DMS79 treated with DMSO at 0.1 percent for 48 hours (cell line): ENCODE results near the gene TBX1.
"Not testable (repeated sequence)": the region's sequence is repeated elsewhere in the genome, so short reads cannot be mapped to it uniquely, and the experiment has no call there.

ENCODE experiments used
- DNase-seq: peaks from one replicate; lab custom pipeline; 2025; lab: John Stamatoyannopoulos, UW

The TBX1 gene

DNA sequence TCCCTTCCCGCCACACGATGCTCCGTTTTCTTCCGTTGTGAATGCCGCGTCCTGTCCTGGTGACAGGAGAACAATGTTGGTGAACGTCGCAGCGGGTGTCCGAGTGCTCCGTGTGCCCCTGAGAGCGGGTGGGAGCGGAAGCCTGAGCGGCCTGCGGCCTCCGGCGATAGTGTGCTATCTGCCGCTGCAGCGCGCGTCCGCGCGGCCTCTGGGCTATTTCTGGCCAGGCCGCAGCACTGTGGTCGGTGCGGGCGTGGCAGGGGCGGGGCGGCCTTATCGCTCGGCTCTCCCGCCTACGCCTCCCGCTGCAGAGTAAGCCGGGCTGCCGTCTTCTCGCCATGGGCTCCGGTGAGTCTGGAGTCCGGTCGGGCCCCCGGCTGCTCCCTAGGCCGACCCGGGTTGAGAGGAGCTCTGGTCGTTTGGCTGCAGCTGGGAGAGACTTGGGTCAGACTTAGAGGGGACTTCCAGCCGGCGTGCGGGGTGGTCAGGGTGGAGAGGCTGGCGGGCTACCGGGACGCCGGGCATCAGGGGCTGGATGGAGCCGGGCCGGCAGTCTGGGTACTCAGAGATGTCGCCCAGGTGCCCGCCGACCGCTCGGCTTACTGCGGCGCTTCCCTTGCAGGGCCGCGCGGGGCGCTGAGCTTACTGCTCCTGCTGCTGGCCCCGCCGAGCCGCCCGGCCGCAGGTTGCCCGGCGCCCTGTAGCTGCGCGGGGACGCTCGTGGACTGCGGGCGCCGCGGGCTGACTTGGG lies 37.2 kb upstream of the TBX1 start, which contains the start of gene GP1BB:
Gene GP1BB (plus strand): TSS at position 308 of the 751 bp plus-strand sequence. CDS start 31 bp downstream, at position 339.
- DNase-seq: no peak

DNA sequence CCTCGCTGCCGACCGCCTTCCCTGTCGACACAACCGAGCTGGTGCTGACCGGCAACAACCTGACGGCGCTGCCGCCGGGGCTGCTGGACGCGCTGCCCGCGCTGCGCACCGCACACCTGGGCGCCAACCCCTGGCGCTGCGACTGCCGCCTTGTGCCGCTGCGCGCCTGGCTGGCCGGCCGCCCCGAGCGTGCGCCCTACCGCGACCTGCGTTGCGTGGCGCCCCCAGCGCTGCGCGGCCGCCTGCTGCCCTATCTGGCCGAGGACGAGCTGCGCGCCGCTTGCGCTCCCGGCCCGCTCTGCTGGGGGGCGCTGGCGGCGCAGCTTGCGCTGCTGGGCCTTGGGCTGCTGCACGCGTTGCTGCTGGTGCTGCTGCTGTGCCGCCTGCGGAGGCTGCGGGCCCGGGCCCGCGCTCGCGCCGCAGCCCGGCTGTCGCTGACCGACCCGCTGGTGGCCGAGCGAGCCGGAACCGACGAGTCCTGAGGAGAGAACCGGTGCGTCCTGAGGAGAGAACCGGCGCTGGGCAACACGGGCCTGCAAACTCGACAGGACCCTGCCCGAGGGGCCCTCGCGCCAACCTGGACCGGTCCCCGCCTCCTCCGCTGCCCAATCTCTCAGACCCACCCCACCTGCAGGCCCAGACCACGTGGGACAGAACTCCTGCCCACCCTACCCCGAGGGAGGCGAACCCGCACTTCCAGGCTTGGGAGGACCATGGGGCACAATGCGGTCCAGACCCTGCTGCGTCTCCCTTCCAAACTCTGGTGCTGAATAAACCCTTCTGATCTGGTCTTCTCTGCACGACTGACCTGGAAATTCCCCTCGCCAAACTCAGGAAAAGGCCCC lies 36.4 kb upstream of the TBX1 start:
- no peak for DNase-seq

DNA sequence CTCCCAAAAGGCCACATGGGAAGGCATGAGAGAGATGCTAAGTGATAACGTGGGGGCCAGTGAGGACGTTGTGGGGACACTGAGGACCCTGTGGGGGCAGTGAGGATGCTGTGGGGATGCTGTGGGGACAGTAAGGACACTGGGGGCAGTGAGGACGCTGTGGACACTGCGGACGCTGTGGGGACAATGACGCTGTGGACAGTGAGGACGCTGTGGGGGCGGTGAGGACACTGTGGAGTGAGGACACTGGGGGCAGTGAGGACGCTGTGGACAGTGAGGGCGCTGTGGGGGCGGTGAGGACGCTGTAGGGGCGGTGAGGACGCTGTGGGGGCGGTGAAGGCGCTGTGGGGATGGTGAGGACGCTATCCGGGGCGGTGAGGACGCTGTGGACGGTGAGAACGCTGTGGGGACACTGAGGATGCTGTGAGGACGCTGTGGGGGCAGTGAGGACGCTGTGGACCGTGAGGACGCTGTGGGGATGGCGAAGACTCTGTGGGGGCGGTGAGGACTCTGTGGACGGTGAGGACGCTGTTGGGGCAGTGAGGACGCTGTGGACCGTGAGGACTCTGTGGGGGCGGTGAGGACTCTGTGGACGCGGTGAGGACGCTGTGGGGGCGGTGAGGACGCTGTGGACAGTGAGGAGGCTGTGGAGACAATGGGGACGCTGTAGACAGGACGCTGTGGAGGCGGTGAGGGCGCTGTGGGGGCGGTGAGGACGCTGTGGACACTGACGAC lies 35.5 kb upstream of the TBX1 start:
- DNase-seq: no peak

DNA sequence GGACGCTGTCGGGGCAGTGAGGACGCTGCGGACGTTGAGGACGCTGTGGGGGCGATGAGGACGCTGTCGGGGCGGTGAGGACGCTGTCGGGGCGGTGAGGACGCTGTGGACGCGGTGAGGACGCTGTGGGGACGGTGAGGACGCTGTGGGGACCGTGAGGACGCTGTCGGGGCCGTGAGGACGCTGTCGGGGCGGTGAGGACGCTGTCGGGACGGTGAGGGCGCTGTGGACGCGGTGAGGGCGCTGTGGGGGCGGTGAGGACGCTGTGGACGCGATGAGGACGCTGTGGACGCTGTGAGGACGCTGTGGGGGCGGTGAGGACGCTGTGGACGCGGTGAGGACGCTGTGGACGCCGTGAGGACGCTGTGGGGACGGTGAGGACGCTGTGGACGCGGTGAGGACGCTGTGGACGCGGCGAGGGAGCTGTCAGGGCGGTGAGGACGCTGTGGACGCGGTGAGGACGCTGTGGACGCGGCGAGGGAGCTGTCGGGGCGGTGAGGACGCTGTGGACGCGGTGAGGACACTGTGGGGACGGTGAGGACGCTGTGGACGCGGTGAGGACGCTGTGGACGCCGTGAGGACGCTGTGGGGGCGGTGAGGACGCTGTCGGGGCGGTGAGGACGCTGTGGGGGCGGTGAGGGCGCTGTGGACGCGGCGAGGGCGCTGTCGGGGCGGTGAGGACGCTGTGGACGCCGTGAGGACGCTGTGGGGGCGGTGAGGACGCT lies 34.4 kb upstream of the TBX1 start:
- not testable (repeated sequence) for DNase-seq

DNA sequence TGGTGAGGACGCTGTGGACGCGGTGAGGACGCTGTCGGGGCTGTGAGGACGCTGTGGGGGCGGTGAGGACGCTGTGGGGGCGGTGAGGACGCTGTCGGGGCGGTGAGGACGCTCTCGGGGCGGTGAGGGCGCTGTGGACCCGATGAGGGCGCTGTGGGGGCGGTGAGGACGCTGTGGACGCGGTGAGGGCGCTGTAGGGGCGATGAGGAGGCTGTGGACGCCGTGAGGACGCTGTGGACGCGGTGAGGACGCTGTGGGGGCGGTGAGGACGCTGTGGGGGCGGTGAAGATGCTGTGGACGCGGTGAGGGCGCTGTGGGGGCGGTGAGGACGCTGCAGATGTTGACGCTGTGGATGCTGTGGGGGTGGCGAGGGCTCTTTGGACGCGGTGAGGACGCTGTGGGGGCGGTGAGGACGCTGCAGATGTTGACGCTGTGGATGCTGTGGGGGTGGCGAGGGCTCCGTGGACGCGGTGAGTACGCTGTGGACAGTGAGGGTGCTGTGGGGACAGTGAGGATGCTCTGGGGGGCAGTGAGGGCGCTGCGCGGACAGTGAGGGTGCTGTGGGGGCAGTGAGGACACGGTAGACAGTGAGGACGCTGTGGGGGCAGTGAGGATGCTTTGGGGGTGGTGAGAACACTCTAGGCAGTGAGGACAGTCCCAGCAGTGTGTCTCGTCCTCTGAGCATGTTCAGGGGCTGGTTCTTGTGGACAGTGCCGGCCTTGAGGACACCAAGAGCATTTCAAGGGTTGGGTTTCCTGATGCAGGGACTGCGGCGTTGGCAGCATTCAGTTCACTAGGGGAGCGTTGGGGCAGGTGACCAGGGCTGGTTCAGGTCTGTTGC lies 33.0 kb upstream of the TBX1 start:
- DNase-seq: no peak

DNA sequence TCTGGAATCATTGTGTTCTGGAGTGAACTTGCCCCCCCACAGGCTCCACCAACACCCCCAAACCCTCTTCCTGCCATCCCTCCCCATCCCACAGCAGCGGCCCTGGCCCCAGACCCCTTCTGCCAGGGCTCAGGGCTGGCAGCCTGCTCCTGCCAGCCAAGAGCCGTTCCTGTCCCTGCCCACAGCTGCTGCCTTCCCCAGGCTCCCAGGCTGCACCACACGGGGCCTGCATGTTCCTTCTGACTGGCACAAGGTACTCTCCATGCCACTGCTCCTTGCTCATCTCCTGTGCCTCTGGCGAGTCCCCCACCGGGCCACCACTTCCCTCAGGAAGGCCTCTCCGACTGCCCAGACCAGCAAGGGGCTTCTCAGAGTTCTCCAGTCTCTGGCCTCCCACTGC lies 32.3 kb upstream of the TBX1 start:
- no peak for DNase-seq

DNA sequence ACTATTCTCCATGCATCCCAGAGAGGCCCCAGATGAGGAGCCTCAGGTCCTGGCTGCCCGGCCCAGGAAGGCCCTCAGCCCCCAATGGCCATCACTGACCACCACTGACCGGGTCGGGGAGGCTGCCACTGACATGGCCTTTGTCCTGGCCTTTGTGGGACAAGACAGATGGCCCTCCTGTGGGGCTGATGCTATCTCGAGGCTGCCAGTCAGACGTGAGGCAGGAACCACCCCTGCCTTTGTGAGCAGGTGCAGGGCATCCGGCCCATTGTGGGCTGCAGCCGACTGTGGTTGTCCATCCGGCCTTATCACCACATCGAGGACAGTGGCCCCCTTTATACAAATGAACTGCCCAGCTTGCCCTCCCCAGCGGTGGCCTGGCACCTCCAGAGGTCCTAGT lies 31.7 kb upstream of the TBX1 start:
- DNase-seq: no peak

DNA sequence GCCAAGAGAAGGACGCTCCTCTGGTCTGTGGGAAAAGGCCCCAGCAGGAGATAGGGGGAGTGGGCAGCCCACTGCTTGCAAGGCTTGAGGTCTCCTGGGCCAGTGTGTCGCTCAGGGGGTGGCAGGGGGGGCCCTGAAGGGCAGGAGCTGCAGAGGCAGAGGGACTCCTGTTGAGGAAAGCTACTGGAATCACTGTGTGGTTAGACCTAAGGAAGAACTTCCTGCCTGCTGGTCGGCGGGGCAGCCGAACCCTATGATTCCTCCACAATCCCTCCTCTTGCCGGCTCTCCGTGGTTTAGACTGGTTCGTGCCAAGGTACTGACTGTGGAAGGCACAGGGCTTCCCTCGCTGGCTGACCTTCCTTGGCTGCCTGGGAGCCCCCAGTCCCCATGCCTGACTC lies 31.1 kb upstream of the TBX1 start:
- no peak for DNase-seq

DNA sequence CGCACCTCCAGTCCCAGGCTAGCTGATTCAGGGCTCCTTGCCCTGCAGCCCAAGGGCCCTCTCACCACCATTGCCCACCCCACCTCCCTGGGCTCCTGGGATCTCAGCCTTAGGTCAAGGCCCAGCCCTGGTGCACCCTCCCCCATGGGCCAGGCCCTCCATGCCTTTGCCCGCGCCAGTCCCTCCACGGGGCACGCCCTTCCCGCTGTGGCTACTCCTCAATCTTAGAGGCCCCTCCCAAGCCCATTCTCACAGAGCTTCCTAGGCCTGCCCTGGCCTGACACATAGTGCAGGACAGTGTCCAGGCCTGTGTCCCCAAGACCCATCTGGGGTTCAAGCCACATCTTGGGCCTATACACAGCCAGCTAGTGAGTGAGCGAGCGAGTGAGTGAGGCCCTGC lies 30.4 kb upstream of the TBX1 start:
- DNase-seq: no peak

DNA sequence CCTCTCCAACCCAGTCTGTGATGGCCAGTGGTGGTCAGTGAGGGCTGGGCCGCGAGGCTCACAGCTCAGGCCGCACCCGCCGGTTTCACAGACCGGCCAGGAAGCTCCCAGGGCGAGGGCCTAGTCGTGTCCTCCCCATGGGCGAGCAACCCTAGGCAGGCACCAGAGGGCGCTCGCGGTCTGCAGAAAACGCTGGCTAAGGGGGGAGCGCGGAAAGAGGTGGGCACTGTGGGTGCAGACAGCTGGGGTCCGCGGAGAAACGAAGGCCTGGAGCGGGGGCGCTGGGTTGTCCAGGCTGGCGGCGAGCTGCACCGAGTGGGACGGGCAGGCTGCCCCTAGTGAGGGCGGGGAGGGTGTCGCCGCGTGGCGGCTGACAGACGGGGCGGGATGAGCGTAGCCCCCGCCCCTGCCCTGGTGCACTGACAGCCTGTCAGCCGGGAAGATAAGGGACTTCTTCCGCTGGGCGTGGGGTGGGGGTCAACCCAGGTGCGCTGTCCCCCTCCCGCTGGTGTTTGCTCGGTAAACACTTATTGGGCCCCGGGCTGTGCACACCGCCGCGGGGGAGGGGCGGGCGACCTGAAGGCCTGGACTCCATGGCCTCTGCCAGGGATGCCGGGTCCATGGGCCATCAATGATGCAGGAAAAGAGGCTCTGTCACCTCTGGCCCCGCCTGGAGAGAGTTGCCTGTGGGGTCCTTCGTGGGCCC lies 29.8 kb upstream of the TBX1 start:
- DNase-seq: peak; percentile 22

DNA sequence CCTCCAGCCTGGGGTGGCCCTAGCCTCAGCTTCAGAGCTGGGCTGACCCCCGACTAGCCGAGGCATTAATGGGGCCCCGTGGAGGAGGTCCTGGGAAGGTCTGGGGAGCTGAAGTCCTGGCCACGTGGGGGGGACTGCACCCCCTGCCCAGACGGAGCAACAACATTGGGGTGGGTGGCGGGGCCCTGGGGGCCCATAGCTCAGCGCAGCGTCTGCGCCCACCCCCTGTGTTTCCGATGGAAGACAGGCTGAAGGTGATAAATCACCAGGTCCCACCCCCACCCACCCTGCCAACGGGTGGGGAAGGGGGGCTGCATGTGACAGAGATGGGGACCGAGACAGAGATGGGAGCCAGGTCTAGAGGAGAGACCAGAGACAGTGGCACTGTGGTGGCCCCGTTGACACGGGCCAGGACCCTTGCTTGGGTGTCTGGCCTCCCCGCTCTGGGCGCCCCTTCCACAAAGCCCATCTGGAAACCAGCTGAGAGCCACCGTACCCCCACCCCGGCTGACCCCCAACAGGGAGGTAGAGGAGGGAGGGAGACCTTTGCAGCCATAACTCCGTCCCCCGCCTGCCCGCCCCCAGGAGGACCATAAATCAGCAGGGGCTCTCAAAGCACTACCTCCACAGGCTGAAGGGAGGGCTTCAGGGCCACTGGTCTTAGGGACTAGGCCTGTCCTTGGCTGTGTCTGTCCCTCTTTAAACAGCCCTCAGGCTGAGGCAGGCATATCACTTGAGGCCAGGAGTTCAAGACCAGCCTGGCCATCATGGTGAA lies 29.0 kb upstream of the TBX1 start:
- DNase-seq: no peak

DNA sequence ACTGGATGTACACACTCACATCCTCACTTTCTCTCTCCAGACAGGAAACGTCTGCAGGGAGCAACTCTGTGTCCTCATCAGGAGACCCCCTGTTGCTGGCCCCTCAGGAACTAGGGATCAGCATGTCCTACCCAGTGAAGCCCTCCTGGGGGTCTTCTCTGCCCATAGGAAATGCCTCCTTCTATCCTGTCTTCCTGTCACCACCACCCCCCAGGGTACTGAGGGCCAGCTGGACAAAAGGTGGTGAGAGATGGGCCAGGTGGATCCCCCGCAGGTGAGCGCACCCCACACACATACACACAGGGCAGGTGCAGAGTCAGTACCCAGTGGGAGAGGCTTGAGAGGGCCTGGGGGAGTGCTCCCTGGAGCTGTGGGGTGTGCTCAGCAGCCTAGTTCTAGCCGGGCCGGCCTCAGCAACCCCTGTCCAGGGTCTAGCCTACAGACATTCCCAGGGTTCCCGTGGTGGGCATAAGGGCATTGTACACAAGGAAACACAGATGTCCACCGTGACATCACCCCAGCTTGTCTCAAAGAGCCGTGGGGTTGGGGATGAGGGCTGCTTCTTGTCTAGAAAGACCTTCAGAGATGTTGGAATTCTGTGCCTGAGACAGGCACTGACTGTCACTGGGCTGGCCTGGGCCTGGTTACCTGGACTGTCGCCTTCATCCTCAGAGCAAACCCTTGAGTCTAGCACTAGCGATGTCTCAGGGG lies 28.0 kb upstream of the TBX1 start:
- DNase-seq: no peak

DNA sequence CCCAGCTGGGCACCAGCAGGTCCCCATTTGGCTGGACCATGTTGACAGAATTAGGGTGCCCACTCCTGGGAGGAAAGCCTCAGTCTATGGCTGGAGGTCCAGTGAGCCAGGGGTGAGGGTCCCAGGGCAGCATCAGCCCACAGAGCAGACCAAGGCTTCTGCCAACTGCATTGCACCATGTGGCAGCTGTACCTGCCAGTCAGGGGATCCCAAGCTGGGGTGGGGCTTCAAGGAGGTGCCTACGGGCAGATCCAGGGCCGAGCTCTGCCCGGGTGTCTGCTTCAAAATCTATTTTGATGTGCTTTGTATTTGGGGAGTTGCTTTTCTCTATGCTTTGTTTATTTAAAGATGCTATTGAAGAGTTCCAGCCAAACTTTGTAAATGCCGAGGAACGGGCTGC lies 26.8 kb upstream of the TBX1 start:
- DNase-seq: no peak

DNA sequence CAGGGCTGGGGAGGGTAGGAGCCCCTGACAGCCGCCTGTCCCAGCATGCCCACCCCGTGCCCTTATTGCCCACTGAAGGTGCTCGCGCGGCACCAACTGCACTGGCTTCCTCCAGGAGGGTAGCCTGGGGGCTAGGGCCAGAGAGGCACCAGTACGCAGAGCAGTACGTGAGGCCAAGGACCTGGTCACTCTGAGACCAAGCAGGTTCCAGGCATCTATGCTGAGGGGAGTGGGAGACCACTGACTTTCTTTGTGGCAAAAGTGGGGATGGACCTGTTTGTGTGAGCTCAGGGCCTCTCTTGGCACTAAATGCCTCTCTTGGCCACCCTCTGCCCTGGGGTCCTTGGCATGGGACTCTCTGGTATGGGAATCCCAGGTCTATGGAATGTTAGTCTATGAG lies 26.4 kb upstream of the TBX1 start:
- DNase-seq: no peak

DNA sequence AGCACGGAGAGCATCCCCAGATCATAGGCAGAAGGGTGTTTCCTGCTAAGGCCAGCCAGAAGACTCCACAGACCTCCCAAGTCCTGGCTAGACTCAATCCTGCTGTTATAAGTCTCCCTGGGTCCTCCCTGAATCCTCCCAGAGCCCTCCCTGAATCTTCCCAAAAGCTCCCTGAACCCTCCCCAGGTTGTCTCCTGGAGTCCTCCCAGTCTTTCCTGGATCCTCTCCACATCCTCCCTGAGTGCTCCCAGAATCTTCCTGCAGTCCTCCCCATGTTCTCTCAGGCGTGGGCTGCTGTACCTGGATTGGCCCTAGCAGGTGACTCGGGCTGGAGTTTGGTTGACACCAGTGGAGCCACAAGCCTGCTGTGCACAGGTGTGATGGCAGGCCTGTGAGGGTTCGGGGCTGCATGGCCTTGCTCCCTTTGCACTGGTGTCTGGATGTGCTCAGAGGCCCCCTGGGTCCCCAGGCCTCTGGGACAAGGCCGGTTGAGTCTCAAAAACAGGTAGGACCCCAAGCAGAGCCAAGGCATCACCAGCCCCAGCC lies 25.7 kb upstream of the TBX1 start:
- no peak for DNase-seq

DNA sequence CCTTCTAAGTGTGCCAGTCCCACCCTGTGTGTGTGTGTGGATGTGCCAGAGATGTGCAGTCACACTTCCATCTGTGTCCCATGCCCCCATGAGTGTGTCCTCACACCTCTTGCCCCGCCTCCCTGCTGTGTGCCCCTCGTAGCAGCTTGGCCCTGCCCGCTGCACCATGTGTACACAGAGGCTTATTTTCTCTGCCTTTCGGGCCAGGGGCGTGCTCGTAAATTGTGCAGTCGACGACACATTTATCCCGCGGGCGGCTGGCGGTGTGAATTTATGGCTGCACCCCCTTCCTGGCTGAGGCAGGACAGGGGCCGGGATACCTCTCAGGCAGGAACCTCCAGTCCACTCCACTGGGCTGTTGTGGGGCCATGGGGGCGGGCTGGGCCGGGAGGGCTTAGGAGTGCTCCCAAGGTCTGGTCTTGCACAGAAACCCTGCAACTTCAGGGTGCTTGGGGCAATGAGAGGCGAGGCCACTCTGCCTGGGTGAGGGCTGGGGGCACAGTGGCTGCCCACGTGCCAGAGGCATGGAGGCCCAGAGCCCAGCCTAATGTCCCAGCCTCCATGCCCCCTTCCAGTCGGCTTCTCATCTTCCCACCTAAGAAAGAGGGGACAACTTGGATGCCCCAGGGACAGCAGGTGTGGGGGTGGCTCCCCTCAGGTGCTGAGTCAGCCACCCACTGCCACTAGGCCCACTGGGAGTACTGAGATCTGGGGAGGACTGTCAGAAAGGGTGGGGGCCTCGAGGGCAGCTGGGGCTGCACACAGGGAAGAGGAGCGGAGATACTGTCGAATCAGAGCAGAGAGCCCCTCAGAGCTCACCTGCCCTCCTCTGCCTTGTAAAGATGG lies 24.7 kb upstream of the TBX1 start:
- no peak for DNase-seq

DNA sequence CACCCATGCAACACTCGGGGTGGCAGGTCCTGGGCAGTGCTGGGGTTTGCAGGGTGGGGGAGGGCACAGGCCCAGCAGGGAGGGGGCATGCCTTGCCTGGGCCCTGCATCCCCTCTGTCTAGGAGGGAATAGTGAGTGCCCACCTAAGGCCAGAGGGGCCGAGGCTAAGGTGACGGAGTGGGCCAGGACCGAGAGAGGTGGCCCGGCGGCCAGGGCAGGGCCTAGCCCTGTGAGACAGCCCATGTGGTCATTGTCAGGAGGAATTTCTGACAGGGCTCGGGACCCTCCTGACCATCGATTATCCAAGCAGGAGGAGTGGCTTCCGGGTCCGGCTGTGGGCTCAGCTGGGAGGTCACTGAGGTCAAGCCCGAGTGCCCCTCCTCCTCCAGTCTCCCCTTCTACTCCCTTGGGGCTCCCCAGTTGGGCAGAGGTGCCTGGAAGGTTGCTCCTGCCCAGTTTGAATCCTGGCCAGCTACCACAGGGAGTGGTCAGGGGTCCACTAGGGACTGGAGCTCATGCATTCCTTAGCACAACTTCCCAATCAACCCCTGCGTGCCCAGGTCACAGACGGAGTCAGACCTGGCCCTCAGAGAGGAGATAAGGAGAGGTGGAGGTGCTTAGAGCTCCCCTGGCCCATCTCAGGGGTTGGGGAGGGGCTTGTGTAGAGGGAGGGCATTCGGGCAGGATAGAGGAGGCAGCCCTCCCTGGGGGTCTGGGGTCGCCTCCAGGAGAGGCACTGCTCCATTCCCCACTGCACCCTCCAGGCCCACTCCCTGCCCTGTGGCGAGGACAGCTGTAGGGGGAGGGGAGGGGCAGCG lies 22.5 kb upstream of the TBX1 start:
- no peak for DNase-seq
